Activated CD4-positive, CD25-positive, alpha-beta regulatory T cell (primary cell): ENCODE data around the gene SLC37A1.

Source experiments
- DNase-seq, 4 experiments: peaks; one replicate each; lab custom pipeline; 2025; lab: John Stamatoyannopoulos, UW

SLC37A1 gene

GRCh38 chr21:42578761-42579415, 65.2 kb downstream of the SLC37A1 start:
- no peak for DNase-seq

DNA sequence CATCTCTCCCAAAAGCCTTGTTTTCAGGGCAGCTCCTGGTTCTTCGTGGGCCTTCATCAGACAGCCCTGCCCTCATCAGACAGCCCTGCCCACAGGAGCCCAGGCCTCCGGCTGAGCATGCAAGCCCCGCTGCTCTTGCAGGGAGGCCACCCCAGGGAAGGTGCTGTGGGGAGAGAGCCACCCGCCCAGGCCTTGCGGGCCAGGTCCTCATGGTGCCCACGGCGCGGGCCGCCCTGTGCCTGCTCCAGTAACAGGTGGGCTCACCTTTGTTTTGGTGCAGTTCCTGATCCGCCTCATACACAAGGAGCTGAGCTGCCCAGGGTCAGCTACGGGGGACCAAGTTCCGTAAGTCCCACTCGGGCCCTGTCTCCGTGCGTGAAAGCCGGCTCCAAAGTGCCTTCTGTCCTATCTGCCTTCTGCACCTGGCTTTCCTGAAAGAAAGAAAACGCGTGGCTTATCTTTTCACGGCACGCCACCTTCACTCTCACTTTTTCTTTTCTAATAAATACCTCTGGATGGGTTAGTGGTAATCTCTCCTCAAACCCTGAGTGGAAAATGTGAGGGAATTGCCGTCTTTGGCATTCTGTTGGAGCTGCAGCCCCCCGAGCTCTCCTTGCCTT, 65.9 kb downstream of the SLC37A1 start:
- DNase-seq, result no peak

DNA sequence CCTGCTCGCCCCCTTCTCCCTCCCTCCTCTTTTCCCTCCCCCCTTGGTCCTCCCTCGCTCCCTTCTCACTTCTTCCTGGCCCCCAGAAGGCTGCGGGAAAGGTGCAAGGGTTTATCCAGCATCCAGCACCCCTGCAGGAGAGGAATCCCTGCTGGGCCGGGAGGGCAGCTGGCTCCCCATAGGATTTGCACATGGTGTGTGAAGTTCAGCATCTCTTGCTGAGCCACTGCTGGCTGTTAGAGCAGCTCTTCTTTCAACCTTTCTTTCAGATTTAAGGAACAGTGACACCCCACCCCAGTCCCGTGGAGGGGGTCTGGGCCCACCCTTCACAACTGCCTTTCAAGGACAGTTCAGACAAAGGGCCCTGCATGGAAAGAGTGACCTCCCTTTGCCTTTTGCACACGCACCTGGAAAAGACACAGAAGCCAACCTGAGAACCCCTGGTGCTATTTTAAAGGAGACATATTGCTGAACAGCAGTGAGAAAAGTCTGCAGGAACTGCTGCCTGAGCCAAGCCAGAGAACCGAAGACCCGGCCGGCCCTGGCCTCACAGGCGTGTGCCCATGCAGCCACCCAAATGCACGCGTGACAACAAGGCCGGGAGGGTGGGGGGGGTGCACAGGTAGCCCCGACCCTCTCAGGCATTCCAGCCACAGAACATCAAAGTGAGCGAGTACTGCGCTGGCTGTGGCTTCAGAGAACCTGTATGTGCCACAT, 66.6 kb downstream of the SLC37A1 start:
- DNase-seq, result no peak

DNA sequence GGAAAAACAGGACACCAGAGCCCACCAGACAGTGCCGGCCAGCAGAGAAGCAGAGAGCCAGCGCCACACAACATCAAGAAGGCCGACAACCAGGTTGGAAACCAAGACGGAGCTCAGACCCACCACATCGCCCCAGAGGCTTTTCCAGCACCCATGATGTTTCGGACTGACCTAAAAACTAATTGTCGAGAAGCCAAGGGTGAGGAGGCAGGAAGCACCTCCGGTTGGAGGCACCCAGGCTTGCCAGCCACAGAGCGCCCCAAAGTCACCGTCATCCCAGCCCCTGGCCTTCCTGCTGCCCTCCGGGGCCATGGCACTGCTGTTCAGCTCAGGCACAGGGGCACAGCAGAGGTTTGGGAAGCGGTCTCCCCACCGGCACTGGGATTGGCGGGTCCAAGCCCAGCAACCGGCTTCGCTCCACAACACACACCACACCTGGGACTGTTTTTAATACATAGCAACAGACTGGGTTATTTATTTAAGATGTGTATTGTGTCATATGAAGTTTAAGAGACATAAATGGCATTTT, 67.2 kb downstream of the SLC37A1 start:
- DNase-seq, result no peak

- DNase-seq, result no peak
Measured at GRCh38 chr21:42581336-42581992, 67.8 kb downstream of the SLC37A1 start.

DNA sequence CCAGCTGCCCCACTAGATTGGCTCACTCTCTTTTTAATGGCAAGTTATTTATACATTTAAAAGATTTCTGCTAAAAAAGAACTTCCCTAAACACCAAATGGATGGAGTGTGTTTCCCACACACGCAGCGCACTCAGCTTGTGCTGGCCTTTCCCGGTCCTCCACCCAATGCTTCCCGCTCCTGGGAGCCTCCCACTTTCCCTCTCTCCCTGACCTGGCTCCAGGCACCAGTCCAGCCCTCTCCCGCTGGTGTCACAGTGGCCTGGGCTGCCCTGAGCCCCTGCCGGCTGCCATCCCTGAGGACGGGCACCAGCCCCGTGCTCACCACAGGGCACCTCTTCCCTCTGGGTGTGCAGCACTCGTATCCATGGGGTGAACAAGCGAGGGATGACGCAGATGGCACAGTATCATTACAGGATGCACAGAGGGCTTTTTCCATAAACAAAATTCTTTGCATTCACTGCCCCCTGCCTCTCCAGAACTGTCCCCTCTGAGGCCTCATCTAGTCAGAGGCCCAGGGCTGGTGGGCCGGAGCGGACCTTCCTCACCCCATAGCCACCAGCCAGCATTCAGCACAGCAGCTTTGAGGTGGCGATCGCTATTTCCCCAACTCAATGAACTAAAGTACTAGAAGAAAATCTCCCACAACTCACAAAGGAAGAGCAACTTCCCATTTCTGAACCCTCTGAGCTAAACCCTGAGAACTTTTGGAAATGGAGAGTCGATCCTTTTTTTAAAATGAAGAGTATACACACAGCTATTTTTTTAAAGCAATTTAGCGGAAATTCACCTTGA, 68.5 kb downstream of the SLC37A1 start:
- DNase-seq, result no peak

- DNase-seq, result no peak
Measured at GRCh38 chr21:42582787-42583476, 69.3 kb downstream of the SLC37A1 start.

DNA sequence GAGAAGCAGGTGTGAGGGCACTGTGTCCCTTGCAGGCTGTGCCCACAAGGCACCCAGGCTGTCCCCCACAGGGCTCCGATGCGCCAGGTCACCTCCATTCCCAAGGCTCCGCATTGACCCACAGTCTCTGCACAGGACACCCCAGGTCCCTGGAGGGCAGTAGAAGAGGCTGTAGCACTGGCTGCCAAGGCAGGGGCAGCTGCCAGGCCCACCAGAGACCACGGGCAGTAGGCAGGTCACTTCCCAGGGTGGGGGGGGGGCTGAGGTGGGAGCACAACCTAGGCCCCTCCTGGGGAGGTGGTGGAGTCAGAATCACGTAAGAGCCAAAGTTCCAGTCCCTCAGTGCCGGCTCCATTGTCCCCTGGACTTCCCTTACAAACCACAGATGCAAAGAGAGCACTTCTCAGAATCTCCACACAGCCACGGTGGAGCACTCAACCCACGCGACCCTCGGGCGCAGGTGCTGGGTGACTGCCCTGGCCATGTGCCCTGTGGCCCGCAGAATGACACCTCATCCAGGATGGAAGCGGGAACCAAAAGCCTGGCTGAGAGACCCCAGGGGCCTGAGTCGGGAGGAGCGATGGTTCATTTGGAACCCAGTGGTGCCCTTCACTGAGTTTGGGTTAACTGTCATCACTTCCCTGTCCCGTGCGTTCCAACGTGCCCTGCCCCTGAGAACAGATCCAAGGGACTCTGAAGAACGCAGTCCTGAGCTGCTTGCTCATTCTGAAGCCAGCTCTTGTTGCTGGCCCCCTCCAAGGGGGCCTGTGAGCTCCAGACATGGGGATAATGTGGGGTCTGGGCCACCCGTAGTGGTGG, 70.0 kb downstream of the SLC37A1 start:
- DNase-seq, result no peak

GRCh38 chr21:42584296-42584641, 70.6 kb downstream of the SLC37A1 start:
- DNase-seq, result no peak

DNA sequence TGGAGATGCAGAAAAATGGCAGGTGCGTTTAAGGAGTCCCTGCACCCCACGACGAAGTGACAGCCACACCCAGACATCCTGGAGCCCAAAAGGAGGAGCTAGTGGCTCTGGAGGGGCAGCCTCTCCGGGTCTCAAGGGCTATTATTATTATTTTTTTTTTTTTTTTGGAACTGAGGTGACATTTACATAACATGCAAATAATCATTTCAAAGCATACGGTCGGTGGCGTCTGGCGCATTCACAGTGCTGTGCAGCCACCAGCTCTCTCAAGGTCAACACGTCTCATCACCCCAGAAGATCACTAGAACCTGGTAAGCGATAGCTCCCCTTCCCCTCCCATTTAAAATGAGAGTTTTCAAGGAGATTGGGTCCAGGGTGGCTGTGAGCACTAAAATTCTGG, 72.2 kb downstream of the SLC37A1 start:
- no peak for DNase-seq

DNA sequence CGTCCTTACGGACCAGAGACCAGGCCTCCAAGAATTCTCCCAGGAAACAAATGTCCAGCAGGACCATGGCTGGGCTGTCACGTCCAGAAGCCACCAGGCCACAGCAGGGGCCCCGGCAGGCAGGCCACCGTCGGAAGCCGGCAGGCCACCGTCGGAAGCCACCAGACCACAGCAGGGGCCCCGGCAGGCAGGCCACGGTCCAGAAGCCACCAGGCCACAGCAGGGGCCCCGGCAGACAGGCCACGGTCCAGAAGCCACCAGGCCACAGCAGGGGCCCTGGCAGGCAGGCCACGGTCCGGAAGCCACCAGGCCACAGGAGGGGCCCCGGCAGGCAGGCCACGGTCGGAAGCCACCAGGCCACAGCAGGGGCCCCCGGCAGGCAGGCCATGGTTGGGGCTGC, 72.8 kb downstream of the SLC37A1 start:
- no peak for DNase-seq

- DNase-seq, result no peak
Measured at GRCh38 chr21:42587036-42587435, 73.4 kb downstream of the SLC37A1 start.

GRCh38 chr21:42590431-42591131, 76.9 kb downstream of the SLC37A1 start:
- DNase-seq, result no peak

DNA sequence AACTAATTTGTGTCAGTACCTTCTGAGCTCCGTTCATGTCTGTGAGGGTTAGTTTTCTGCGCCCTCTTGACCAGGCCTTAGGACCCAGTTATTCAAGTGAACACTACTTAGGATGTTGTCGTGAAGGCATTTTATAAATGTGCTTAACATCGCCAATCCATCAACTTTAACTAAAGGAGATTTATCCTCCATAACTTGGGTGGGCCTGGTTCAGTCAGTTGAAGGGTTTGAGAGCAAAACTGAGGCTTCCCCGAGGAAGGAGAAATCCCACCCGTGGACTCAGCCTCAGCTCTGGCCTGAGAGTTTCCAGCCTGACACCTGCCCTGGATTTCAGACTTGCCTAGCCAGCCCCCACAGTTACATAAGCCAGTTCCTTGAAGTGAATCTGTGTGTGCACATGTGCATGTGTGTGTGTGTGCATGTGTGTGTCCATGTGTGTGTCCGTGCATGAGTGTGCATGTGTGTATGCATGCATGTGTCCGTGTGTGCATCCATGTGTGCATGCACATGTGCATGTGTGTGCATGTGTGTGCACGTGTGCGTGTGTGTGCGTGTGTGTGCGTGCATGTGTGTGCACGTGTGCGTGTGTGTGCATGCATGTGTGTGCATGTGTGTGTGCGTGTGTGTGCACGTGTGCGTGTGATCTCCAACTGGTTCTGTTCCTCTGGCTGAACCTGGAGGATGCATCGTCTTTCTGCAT, 77.7 kb downstream of the SLC37A1 start:
- no peak for DNase-seq

DNA sequence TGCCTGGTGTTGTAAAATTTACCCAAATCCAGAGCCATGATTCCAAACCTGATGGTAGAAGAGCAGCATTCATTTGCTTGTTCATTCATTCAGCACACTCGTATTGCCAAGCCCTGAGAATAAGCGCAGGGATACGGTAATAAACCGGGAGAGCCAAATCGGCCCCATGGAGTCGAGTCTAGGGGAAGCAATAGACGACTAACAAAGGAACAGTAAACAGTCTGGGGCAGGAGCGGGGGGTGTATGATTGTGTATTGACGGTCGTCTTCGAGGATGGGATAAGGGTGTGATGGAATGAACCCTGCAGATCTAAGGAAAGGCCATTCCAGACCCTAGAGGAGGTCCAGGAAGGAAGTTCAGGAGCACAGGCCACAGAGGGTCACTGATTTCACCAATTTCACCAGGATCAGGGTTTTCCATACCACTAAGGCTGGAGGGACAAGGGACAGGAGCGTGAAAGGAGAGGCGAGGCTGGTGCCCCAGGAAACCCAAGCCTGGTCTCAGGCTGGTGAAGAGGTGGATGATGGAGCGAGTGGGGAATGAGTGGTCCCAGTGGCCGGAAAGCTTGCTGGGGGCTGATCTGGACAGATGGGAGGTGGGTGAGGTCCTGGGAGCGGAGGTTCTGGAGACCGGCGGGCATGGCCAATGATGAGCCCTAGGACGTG, 78.6 kb downstream of the SLC37A1 start:
- no peak for DNase-seq

GRCh38 chr21:42593007-42593814, 79.6 kb downstream of the SLC37A1 start:
- DNase-seq, result peak; percentile 52 to 60 (median 56)

DNA sequence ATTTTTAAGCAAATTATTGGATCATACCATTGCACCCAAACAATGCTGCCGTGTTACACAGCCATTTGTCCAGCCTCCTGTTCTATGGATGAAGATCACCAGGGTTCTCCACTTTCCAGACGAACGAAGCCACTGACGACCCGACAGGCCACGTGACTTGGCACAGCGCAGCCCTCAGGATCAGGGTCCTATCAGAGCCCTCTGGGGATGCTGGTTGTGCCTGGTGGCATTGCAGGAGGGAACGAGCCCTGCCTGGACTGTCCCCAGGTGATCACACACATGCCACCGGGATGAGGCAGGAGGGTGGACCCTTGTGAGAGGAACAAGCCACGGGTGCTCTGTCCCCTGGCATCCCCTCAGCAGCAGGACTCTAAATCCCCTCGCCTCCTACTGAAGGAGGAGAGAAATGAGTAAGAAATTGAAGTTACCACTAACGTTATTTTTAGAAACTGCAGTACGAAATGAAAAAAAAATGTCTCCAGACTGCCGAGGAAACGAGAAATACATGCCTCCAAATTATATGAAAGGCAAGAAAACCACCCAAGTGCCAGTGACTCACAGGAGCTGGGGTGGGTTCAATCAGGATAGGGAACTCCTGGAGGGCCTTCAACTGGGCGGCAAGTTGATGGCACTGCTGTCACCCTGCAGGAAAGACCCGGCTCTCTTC, 81.1 kb downstream of the SLC37A1 start:
- DNase-seq, result no peak
